Measurements from ENCODE around the gene SLC5A9. TPM values are rescaled to one million over a fixed set of nuclear protein-coding genes. Genes with fewer than 3 reads are reported as not detected.

The SLC5A9 gene
- total RNA-seq, 3 donors from 2014 or later: 0.73 to 3.0 (median 2.4) TPM

- DNase-seq (no peak), ATAC-seq (no peak)
- TF ChIP-seq CTCF (IDR thresholded peaks at IDR 0.05): no peak
Observed at GRCh38 chr1:48198970-48199369, 23.5 kb upstream of the SLC5A9 start.

GRCh38 chr1:48200166-48200900 is 22.2 kb upstream of the SLC5A9 start:
- Histone ChIP-seq H3K36me3 (ENCODE audit: low read depth) (no peaks in the 10 kb centered on the region), H3K9me3 (no peaks in the 10 kb centered on the region), H3K4me1 (ENCODE audit: low read depth) (peaks cover 6% of the 10 kb centered on the region), H3K4me3 (no peak overlapping the region)
- TF ChIP-seq CTCF (IDR thresholded peaks at IDR 0.05): no peak
- no peak for ATAC-seq
- intact Hi-C loops (cut with DNase I, micrococcal nuclease): loop anchor here (5.0 to 10.0 kb wide), 2 partner anchors 93 to 96 kb away; no protein-coding TSS in a partner anchor
- no peak for DNase-seq

More at GRCh38 chr1:48198970-48199369, 23.5 kb upstream of the SLC5A9 start:
- Histone ChIP-seq H3K9me3 (no peaks in the 10 kb centered on the region), H3K4me3 (no peak overlapping the region), H3K4me1 (ENCODE audit: low read depth) (peaks cover 6% of the 10 kb centered on the region), H3K36me3 (ENCODE audit: low read depth) (no peaks in the 10 kb centered on the region)
- intact Hi-C loops (cut with DNase I, micrococcal nuclease): no loop called here

- intact Hi-C loops (cut with DNase I, micrococcal nuclease): loop anchor here (5.0 to 10.0 kb wide), 2 partner anchors 95 to 97 kb away; no protein-coding TSS in a partner anchor
- no peaks in the 10 kb centered on the region for H3K36me3 ChIP-seq (ENCODE audit: low read depth)
- H3K9me3 ChIP-seq: no peaks in the 10 kb centered on the region
- peaks cover 3% of the 10 kb centered on the region for H3K4me1 ChIP-seq (ENCODE audit: low read depth)
- no peak overlapping the region for H3K4me3 ChIP-seq
- peak; percentile 72 for TF ChIP-seq CTCF (IDR thresholded peaks at IDR 0.05)
- ATAC-seq (peak; percentile 87), DNase-seq (peak in 2 of 3 donors; percentile 68 to 73)
Observed at GRCh38 chr1:48202030-48202752, 20.3 kb upstream of the SLC5A9 start.

- Histone ChIP-seq H3K36me3 (ENCODE audit: low read depth) (no peaks in the 10 kb centered on the region), H3K4me3 (no peak overlapping the region), H3K4me1 (ENCODE audit: low read depth) (peaks cover 3% of the 10 kb centered on the region), H3K9me3 (no peaks in the 10 kb centered on the region)
- TF ChIP-seq CTCF (IDR thresholded peaks at IDR 0.05): peak; percentile 14
- intact Hi-C loops (cut with DNase I, micrococcal nuclease): loop anchor here (5.0 to 10.0 kb wide), 2 partner anchors 96 to 99 kb away; no protein-coding TSS in a partner anchor
- peak; percentile 63 for ATAC-seq
- peak in 1 of 3 donors; percentile 38 for DNase-seq
Observed at GRCh38 chr1:48203287-48203900, 19.1 kb upstream of the SLC5A9 start.

GRCh38 chr1:48205522-48205921 is 17.0 kb upstream of the SLC5A9 start:
- no peaks in the 10 kb centered on the region for H3K9me3 ChIP-seq
- intact Hi-C loops (cut with DNase I, micrococcal nuclease): loop anchor here in 1 of 2 donors (10.0 kb wide), 1 partner anchor 101 kb away; no protein-coding TSS in a partner anchor
- TF ChIP-seq CTCF (IDR thresholded peaks at IDR 0.05): no peak
- ATAC-seq (no peak), DNase-seq (no peak)
- no peaks in the 10 kb centered on the region for H3K36me3 ChIP-seq (ENCODE audit: low read depth)
- peaks cover 3% of the 10 kb centered on the region for H3K4me1 ChIP-seq (ENCODE audit: low read depth)
- H3K4me3 ChIP-seq: no peak overlapping the region

Measured in mucosa of descending colon (tissue), 3 donors.